ENCODE data around the gene ENTR1.

The ENTR1 gene

GRCh38 chr9:136439481-136440408 lies 29.3 kb upstream of the ENTR1 start, which contains the start of gene INPP5E:
TSS of gene INPP5E (minus strand) at chr9:136439845. CDS start at chr9:136439419, 426 bp downstream.
- H3K4me3 ChIP-seq (ENCODE audit: low read depth, low read length): peak within 1 kb of the TSS; percentile 89

GRCh38 chr9:136438548-136439480 lies 28.4 kb upstream of the ENTR1 start:
- DNase-seq (ENCODE audit: low read depth): no peak
- peak overlapping the region; percentile 89 for H3K4me3 ChIP-seq (ENCODE audit: low read depth, low read length)
- no peak for TF ChIP-seq CTCF (IDR thresholded peaks at IDR 0.05; ENCODE audit: low read depth, low read length, missing control alignments)

More at GRCh38 chr9:136439481-136440408, 29.3 kb upstream of the ENTR1 start, which contains the start of gene INPP5E:
- peak; percentile 13 for DNase-seq (ENCODE audit: low read depth)
- peak; percentile 65 for TF ChIP-seq CTCF (IDR thresholded peaks at IDR 0.05; ENCODE audit: low read depth, low read length, missing control alignments)

GRCh38 chr9:136437839-136438547 lies 27.6 kb upstream of the ENTR1 start:
- no peak for DNase-seq (ENCODE audit: low read depth)
- H3K4me3 ChIP-seq (ENCODE audit: low read depth, low read length): peak overlapping the region; percentile 89
- no peak for TF ChIP-seq CTCF (IDR thresholded peaks at IDR 0.05; ENCODE audit: low read depth, low read length, missing control alignments)

GRCh38 chr9:136437430-136437829 lies 27.0 kb upstream of the ENTR1 start:
- DNase-seq (ENCODE audit: low read depth): no peak
- no peak for TF ChIP-seq CTCF (IDR thresholded peaks at IDR 0.05; ENCODE audit: low read depth, low read length, missing control alignments)
- H3K4me3 ChIP-seq (ENCODE audit: low read depth, low read length): peak overlapping the region; percentile 89

GRCh38 chr9:136436055-136436634 lies 25.7 kb upstream of the ENTR1 start:
- DNase-seq (ENCODE audit: low read depth): no peak
- no peak overlapping the region for H3K4me3 ChIP-seq (ENCODE audit: low read depth, low read length)
- no peak for TF ChIP-seq CTCF (IDR thresholded peaks at IDR 0.05; ENCODE audit: low read depth, low read length, missing control alignments)

GRCh38 chr9:136434580-136435169 lies 24.3 kb upstream of the ENTR1 start:
- no peak for DNase-seq (ENCODE audit: low read depth)
- no peak overlapping the region for H3K4me3 ChIP-seq (ENCODE audit: low read depth, low read length)
- TF ChIP-seq CTCF (IDR thresholded peaks at IDR 0.05; ENCODE audit: low read depth, low read length, missing control alignments): no peak

All from GM12864 (cell line).